Left lung (tissue), 10 donors: ENCODE measurements around the gene LTBP1. TPM values are rescaled to one million over a fixed set of nuclear protein-coding genes. Genes with fewer than 3 reads are reported as not detected.
"Not testable (repeated sequence)": the region's sequence is repeated elsewhere in the genome, so short reads cannot be mapped to it uniquely, and the experiment has no call there.

Source experiments
- ATAC-seq: fragments of 200-7000 bp; cut with Tn5 transposase; one replicate; pipeline ENCODE4 v1.9.1; 2020; ENCODE audit warnings: moderate library complexity
- DNase-seq, 4 donors: peaks; one replicate each; pipeline ENCODE4 v3.0.0-alpha.2; 2013 to 2020
- H3K27ac ChIP-seq, 2 donors: fragments of 200-600 bp; sonication (generic) in 1 of 2; one replicate each; pipeline versions ENCODE4 v1.5.0 to v1.8.0; 2020 to 2021
- H3K27me3 ChIP-seq, 2 donors: fragments of 200-600 bp; sonication (generic) in 1 of 2; one replicate each; pipeline versions ENCODE4 v1.5.0 to v1.8.0; 2020 to 2021
- H3K36me3 ChIP-seq, 2 donors: fragments of 200-600 bp; sonication (generic) in 1 of 2; one replicate each; pipeline versions ENCODE4 v1.5.0 to v1.8.0; 2020 to 2021
- H3K4me1 ChIP-seq, 2 donors: fragments of 200-600 bp; one replicate each; pipeline ENCODE4 v1.8.0; 2021
- H3K4me3 ChIP-seq, 2 donors: fragments of 200-600 bp; sonication (generic) in 1 of 2; one replicate each; pipeline versions ENCODE4 v1.5.0 to v1.8.0; 2020 to 2021; ENCODE audit warnings: mild to moderate bottlenecking in 1 of 2
- H3K9me3 ChIP-seq, 2 donors: fragments of 200-600 bp; sonication (generic) in 1 of 2; one replicate each; pipeline versions ENCODE4 v1.5.0 to v1.8.0; 2020 to 2021
- intact Hi-C, 2 donors: fragments of 100-400 bp; cut with DNase I; formaldehyde crosslinking; loops; one replicate each; pipeline versions ENCODE4 v1.11.2 to v1.14.2; 2022
- polyA plus RNA-seq, 6 donors: library from polyadenylated mRNA; unstranded; fragments of 120-200 nt; gene quantifications; one replicate each; pipeline ENCODE4 v1.2.1, GENCODE V29; 2013; ENCODE audit not compliant: insufficient read length in 6 of 6
- total RNA-seq, 2 donors: library from RNA; stranded (reverse); fragmentation: NEBNext Ultra II Directional; extraction: Animal tissue kit (Norgen Biotek cat#: 25700); gene quantifications; one replicate each; pipeline ENCODE4 v1.2.1, GENCODE V29; 2021
- TF ChIP-seq, protein P1 (sequence below), 2 donors: fragments of 200-600 bp; sonication (generic) in 1 of 2; IDR thresholded peaks; one replicate each; pipeline versions ENCODE4 v1.5.0 to v1.8.0; 2021; ENCODE audit warnings: antibody characterized with exemption in 2 of 2
- donor health status: DM: no; HTN: yes; CAD: no.
- donor health status: DM: no; HTN: no; CAD: no.

LTBP1 gene
- total and polyA plus RNA-seq, 8 donors = 35.4 to 81.2 (median 50.9) TPM

GRCh38 chr2:33388996-33389395 is 442.2 kb downstream of the LTBP1 start:
- no peak for ATAC-seq
- TF ChIP-seq, protein P1, sequence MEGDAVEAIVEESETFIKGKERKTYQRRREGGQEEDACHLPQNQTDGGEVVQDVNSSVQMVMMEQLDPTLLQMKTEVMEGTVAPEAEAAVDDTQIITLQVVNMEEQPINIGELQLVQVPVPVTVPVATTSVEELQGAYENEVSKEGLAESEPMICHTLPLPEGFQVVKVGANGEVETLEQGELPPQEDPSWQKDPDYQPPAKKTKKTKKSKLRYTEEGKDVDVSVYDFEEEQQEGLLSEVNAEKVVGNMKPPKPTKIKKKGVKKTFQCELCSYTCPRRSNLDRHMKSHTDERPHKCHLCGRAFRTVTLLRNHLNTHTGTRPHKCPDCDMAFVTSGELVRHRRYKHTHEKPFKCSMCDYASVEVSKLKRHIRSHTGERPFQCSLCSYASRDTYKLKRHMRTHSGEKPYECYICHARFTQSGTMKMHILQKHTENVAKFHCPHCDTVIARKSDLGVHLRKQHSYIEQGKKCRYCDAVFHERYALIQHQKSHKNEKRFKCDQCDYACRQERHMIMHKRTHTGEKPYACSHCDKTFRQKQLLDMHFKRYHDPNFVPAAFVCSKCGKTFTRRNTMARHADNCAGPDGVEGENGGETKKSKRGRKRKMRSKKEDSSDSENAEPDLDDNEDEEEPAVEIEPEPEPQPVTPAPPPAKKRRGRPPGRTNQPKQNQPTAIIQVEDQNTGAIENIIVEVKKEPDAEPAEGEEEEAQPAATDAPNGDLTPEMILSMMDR (IDR thresholded peaks at IDR 0.05) = no peak
- no peak for DNase-seq
- intact Hi-C loops = no loop called here
- Histone ChIP-seq H3K4me3 (no peak overlapping the region), H3K27ac (no peak overlapping the region), H3K36me3 (no peaks in the 10 kb centered on the region), H3K4me1 (no peaks in the 10 kb centered on the region), H3K27me3 (no peaks in the 10 kb centered on the region), H3K9me3 (no peaks in the 10 kb centered on the region)

DNA sequence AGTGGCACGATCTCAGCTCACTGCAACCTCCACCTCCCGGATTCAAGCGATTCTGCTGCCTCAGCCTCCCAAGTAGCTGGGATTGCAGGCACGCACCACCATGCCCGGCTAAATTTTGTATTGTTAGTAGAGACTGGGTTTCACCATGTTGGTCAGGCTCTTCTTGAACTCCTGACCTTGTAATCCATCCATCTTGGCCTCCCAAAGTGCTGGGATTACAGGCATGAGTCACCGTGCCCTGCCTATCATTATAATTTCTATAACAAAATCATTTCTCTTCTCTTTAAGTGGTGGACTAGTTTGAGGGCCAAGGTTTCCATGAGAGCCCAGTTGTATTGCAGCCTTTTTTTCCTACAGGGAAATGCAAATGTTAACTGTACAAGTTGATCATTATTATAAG is 442.9 kb downstream of the LTBP1 start:
- H3K36me3 ChIP-seq, H3K27ac ChIP-seq, H3K4me1 ChIP-seq, DNase-seq, H3K4me3 ChIP-seq, intact Hi-C loops, H3K27me3 ChIP-seq, ATAC-seq, H3K9me3 ChIP-seq: not testable (repeated sequence)

GRCh38 chr2:33391529-33392255 is 444.9 kb downstream of the LTBP1 start:
- intact Hi-C loops = no loop called here
- ATAC-seq (peak; percentile 15), DNase-seq (peak in 2 of 4 donors; percentile 39 to 43)
- Histone ChIP-seq H3K27me3 (no peaks in the 10 kb centered on the region), H3K36me3 (no peaks in the 10 kb centered on the region), H3K9me3 (no peaks in the 10 kb centered on the region), H3K4me1 (no peaks in the 10 kb centered on the region), H3K27ac (no peak overlapping the region), H3K4me3 (no peak overlapping the region)
- TF ChIP-seq, protein P1 (IDR thresholded peaks at IDR 0.05) = no peak

DNA sequence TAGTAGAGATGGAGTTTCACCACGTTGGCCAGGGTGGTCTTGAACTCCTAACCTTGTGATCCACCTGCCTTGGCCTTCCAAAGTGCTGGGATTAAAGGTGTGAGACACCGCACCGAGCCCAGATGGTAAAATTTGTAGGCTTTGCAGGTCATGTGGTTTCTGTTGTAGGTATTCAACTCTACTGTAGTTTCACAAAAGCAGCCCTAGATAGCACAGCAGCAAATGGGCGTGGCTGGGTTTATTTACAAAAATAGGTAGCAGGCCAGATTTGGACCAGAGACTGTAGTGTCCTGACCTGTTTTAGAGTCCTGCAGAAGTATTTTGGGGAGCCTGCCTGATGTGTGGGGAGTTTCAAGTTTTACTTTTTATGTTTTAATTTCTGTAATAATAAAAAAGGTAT is 445.6 kb downstream of the LTBP1 start:
- no peak overlapping the region for H3K4me3 ChIP-seq
- no peaks in the 10 kb centered on the region for H3K4me1 ChIP-seq
- H3K27ac ChIP-seq = no peak overlapping the region
- intact Hi-C loops = no loop called here
- H3K27me3 ChIP-seq = no peaks in the 10 kb centered on the region
- H3K36me3 ChIP-seq = no peaks in the 10 kb centered on the region
- ATAC-seq (no peak), DNase-seq (no peak)
- no peaks in the 10 kb centered on the region for H3K9me3 ChIP-seq
- TF ChIP-seq, protein P1 (IDR thresholded peaks at IDR 0.05) = no peak

- intact Hi-C loops = no loop called here
- Histone ChIP-seq H3K4me1 (no peaks in the 10 kb centered on the region), H3K27ac (no peak overlapping the region), H3K4me3 (no peak overlapping the region), H3K27me3 (no peaks in the 10 kb centered on the region), H3K36me3 (no peaks in the 10 kb centered on the region), H3K9me3 (no peaks in the 10 kb centered on the region)
- DNase-seq (no peak), ATAC-seq (peak; percentile 38)
- TF ChIP-seq, protein P1 (IDR thresholded peaks at IDR 0.05) = no peak
These were observed 448.3 kb downstream of the LTBP1 start for GRCh38 chr2:33395034-33395433.
